ENCODE data around the gene MDH2.
"Not testable (repeated sequence)": the region's sequence is repeated elsewhere in the genome, so short reads cannot be mapped to it uniquely, and the experiment has no call there.

The MDH2 gene

GRCh38 chr7:76108540-76109233 is 60.8 kb downstream of the MDH2 start:
- peak; percentile 37 for DNase-seq (ENCODE audit: low read depth)

- DNase-seq (ENCODE audit: low read depth): not testable (repeated sequence)
Measured at GRCh38 chr7:76113042-76113630, 65.2 kb downstream of the MDH2 start.

- DNase-seq (ENCODE audit: low read depth): not testable (repeated sequence)
Measured at GRCh38 chr7:76114742-76115141, 66.8 kb downstream of the MDH2 start.
